ENCODE data around the gene THUMPD2. TPM values are rescaled to one million over a fixed set of nuclear protein-coding genes. Genes with fewer than 3 reads are reported as not detected.

Gene THUMPD2
- total and polyA plus RNA-seq, 9 donors: 10.5 to 22.0 (median 16.3) TPM

GRCh38 chr2:39689272-39689841 lies 89.7 kb downstream of the THUMPD2 start:
- Histone ChIP-seq H3K27me3 (no peaks in the 10 kb centered on the region), H3K4me3 (no peak overlapping the region), H3K9me3 (no peaks in the 10 kb centered on the region), H3K4me1 (ENCODE audit: insufficient read depth) (no peaks in the 10 kb centered on the region), H3K27ac (no peak overlapping the region), H3K36me3 (no peaks in the 10 kb centered on the region)
- intact Hi-C loops (cut with DNase I): no loop called here
- DNase-seq: no peak
- WGBS, 3 donors: 93 to 97% (median 93%) methylated on average over 1 of the region's 1 CpG
- no peak for TF ChIP-seq CTCF (IDR thresholded peaks at IDR 0.05)

GRCh38 chr2:39688181-39688580 lies 90.9 kb downstream of the THUMPD2 start:
- no peak for TF ChIP-seq CTCF (IDR thresholded peaks at IDR 0.05)
- TF ChIP-seq POLR2A (IDR thresholded peaks at IDR 0.05): no peak
- no peak for TF ChIP-seq EP300 (IDR thresholded peaks at IDR 0.05)
- Histone ChIP-seq H3K9me3 (no peaks in the 10 kb centered on the region), H3K4me3 (no peak overlapping the region), H3K4me1 (ENCODE audit: insufficient read depth) (no peaks in the 10 kb centered on the region), H3K27me3 (no peaks in the 10 kb centered on the region), H3K27ac (no peak overlapping the region), H3K36me3 (no peaks in the 10 kb centered on the region)
- WGBS, 3 donors: 64 to 71% (median 66%) methylated on average over 2 of the region's 2 CpGs
- intact Hi-C loops (cut with DNase I): no loop called here
- DNase-seq: no peak

GRCh38 chr2:39686456-39686855 lies 92.6 kb downstream of the THUMPD2 start:
- Histone ChIP-seq H3K9me3 (no peaks in the 10 kb centered on the region), H3K27ac (no peak overlapping the region), H3K27me3 (no peaks in the 10 kb centered on the region), H3K36me3 (no peaks in the 10 kb centered on the region), H3K4me3 (no peak overlapping the region), H3K4me1 (ENCODE audit: insufficient read depth) (no peaks in the 10 kb centered on the region)
- TF ChIP-seq POLR2A (IDR thresholded peaks at IDR 0.05) (no peak), CTCF (IDR thresholded peaks at IDR 0.05) (no peak), EP300 (IDR thresholded peaks at IDR 0.05) (no peak)
- DNase-seq: no peak
- WGBS, 3 donors: 59 to 73% (median 67%) methylated on average over 6 of the region's 6 CpGs
- intact Hi-C loops (cut with DNase I): no loop called here

Other genes with a start within 250 kb of the THUMPD2 start
- 1 to 10 TPM; 1.7 to 3.1 (median 2.6) TPM for gene TMEM178A, start 113.3 kb downstream of the THUMPD2 start, total RNA-seq
- 1 to 10 TPM; 2.0 to 7.0 TPM for gene TMEM178A, start 113.3 kb downstream of the THUMPD2 start, polyA plus RNA-seq

All from ovary (tissue), 9 donors.